CD14-positive monocyte (primary cell): ENCODE measurements around the gene DNASE1. TPM values are rescaled to one million over a fixed set of nuclear protein-coding genes. Genes with fewer than 3 reads are reported as not detected.

Source experiments
- DNase-seq, 3 donors: peaks; one replicate each; pipeline ENCODE4 v3.0.0-alpha.2; 2011 to 2022
- H2AFZ ChIP-seq: 2 replicates; pipeline ENCODE4 v1.6.0; 2012; ENCODE audit warnings: mild to moderate bottlenecking, low read depth, low read length, inconsistent platforms; ENCODE audit not compliant: insufficient read depth, poor library complexity, severe bottlenecking
- H3K27ac ChIP-seq, 2 donors: 1 replicate in 1 of 2; 2 replicates in 1 of 2; pipeline ENCODE4 v1.5.1; 2012 to 2013; ENCODE audit warnings: low read length in 2 of 2, control low read depth in 1 of 2, inconsistent platforms in 1 of 2, low read depth in 1 of 2, mild to moderate bottlenecking in 1 of 2
- H3K27me3 ChIP-seq, 2 donors: one replicate each; pipeline versions ENCODE4 v1.6.0 to v1.6.1; 2011 to 2013; ENCODE audit warnings: low read length in 2 of 2; ENCODE audit not compliant: control insufficient read depth in 2 of 2, insufficient read depth in 2 of 2
- H3K36me3 ChIP-seq, 2 donors: replicated peaks in 1 of 2; 1 replicate in 1 of 2; 2 replicates in 1 of 2; pipeline versions ENCODE4 v1.5.1 to v1.6.1; 2012 to 2013; ENCODE audit warnings: low read length in 2 of 2, control low read depth in 1 of 2, inconsistent platforms in 1 of 2, mild to moderate bottlenecking in 1 of 2; ENCODE audit not compliant: insufficient read depth in 2 of 2, control insufficient read depth in 1 of 2
- H3K4me1 ChIP-seq, 2 donors: 1 replicate in 1 of 2; 2 replicates in 1 of 2; pipeline versions ENCODE4 v1.5.1 to v1.6.1; 2012 to 2013; ENCODE audit warnings: low read length in 2 of 2, control low read depth in 1 of 2, inconsistent platforms in 1 of 2, mild to moderate bottlenecking in 1 of 2, moderate library complexity in 1 of 2; ENCODE audit not compliant: insufficient read depth in 2 of 2, control insufficient read depth in 1 of 2
- H3K4me2 ChIP-seq: replicated peaks from 2 replicates; pipeline ENCODE3; 2012; ENCODE audit warnings: low read length, moderate library complexity, mild to moderate bottlenecking; ENCODE audit not compliant: poor library complexity, severe bottlenecking; ENCODE audit errors: extremely low read depth
- H3K4me3 ChIP-seq, 3 experiments: fragments of 200-600 bp in 1 of 3; sonication (generic) in 1 of 3; replicated peaks in 1 of 3; 1 replicate in 2 of 3; 2 replicates in 1 of 3; pipeline ENCODE4 v1.5.1; 2011 to 2013; ENCODE audit warnings: low read length in 3 of 3, mild to moderate bottlenecking in 3 of 3, control low read depth in 2 of 3, low read depth in 2 of 3, inconsistent platforms in 1 of 3, moderate library complexity in 1 of 3
- H3K79me2 ChIP-seq: 2 replicates; pipeline ENCODE4 v1.6.0; 2012; ENCODE audit warnings: mild to moderate bottlenecking, control low read depth, inconsistent platforms, low read length, moderate library complexity; ENCODE audit not compliant: insufficient read depth
- H3K9ac ChIP-seq: 2 replicates; pipeline ENCODE4 v1.6.0; 2017; ENCODE audit warnings: low read length, mild to moderate bottlenecking; ENCODE audit not compliant: insufficient read depth, poor library complexity, severe bottlenecking
- H3K9me3 ChIP-seq, 2 donors: replicated peaks in 1 of 2; 1 replicate in 1 of 2; 2 replicates in 1 of 2; pipeline versions ENCODE4 v1.5.1 to v1.6.1; 2012 to 2013; ENCODE audit warnings: low read length in 2 of 2, control low read depth in 1 of 2; ENCODE audit not compliant: control insufficient read depth in 1 of 2, insufficient read depth in 1 of 2
- H4K20me1 ChIP-seq: 2 replicates; pipeline ENCODE4 v1.6.0; 2012; ENCODE audit warnings: mild to moderate bottlenecking, low read length, control low read depth, moderate library complexity; ENCODE audit not compliant: insufficient read depth
- H3K27ac Mint-ChIP-seq, 7 donors: one replicate each; pipeline ENCODE4 v1.8.0; 2020; ENCODE audit warnings: mild to moderate bottlenecking in 7 of 7, mixed read lengths in 7 of 7, moderate library complexity in 6 of 7, inconsistent platforms in 2 of 7
- H3K27me3 Mint-ChIP-seq, 3 donors: one replicate each; pipeline ENCODE4 v1.8.0; 2021 to 2022; ENCODE audit warnings: low read depth in 3 of 3, mild to moderate bottlenecking in 3 of 3, mixed read lengths in 3 of 3, moderate library complexity in 3 of 3, inconsistent platforms in 1 of 3
- H3K36me3 Mint-ChIP-seq, 2 donors: one replicate each; pipeline ENCODE4 v1.8.0; 2020; ENCODE audit warnings: mixed read lengths in 2 of 2, inconsistent platforms in 1 of 2, mild to moderate bottlenecking in 1 of 2
- H3K4me1 Mint-ChIP-seq: one replicate; pipeline ENCODE4 v1.8.0; 2020; ENCODE audit warnings: mild to moderate bottlenecking, mixed read lengths
- H3K4me3 Mint-ChIP-seq, 2 donors: one replicate each; pipeline ENCODE4 v1.8.0; 2020; ENCODE audit warnings: mild to moderate bottlenecking in 2 of 2, mixed read lengths in 2 of 2, moderate library complexity in 1 of 2
- H3K9me3 Mint-ChIP-seq, 7 donors: one replicate each; pipeline ENCODE4 v1.8.0; 2020 to 2022; ENCODE audit warnings: mixed read lengths in 7 of 7, mild to moderate bottlenecking in 6 of 7, moderate library complexity in 6 of 7, inconsistent platforms in 2 of 7
- CTCF ChIP-seq: fragments of 200-600 bp; IDR thresholded peaks from one replicate; pipeline ENCODE4 v1.8.0; 2022; ENCODE audit warnings: antibody characterized with exemption, mild to moderate bottlenecking
- WGBS: methylation state at CpG from one replicate; pipeline ENCODE4 v1.1.5; 2013; ENCODE audit warnings: missing lambda C conversion rate; ENCODE audit not compliant: insufficient coverage; 5-methylcytosine and 5-hydroxymethylcytosine counted together
- intact Hi-C, 2 donors: fragments of 100-400 bp; cut with micrococcal nuclease; formaldehyde crosslinking; loops; one replicate each; pipeline versions ENCODE4 v1.15.0 to v1.15.1; 2023
- polyA plus RNA-seq, 3 donors: library from polyadenylated mRNA; depleted of rRNA in 1 of 3; unstranded in 2 of 3; stranded (reverse) in 1 of 3; fragments of 300-500 nt in 2 of 3; fragments of >200 nt in 1 of 3; fragmentation: Illumina TruSeq in 2 of 3; gene quantifications; 1 replicate in 2 of 3; 2 replicates in 1 of 3; pipeline ENCODE4 v1.2.3, GENCODE V29; 2012 to 2021

The DNASE1 gene
- polyA plus RNA-seq, 3 donors = 1.5 to 21.1 TPM; not detected in 1

GRCh38 chr16:3640632-3641501 lies 13.6 kb upstream of the DNASE1 start:
- Histone ChIP-seq H3K9ac (no peak overlapping the region), H3K36me3 (peaks cover 38 to 46% of the 10 kb centered on the region in 2 donors), H3K27ac (no peak overlapping the region), H3K79me2 (peaks cover 5% of the 10 kb centered on the region), H3K27me3 (no peaks in the 10 kb centered on the region), H2AFZ (no peak overlapping the region), H3K4me3 (no peak overlapping the region), H4K20me1 (peaks cover 4% of the 10 kb centered on the region), H3K4me1 (peaks cover 12 to 13% of the 10 kb centered on the region in 2 donors), H3K9me3 (no peaks in the 10 kb centered on the region), H3K4me2 (no peak overlapping the region)
- Mint-ChIP-seq H3K27ac (no peak overlapping the region), H3K27me3 (no peaks in the 10 kb centered on the region), H3K36me3 (peaks cover 33 to 58% of the 10 kb centered on the region in 2 donors), H3K4me1 (peaks cover 16% of the 10 kb centered on the region), H3K4me3 (no peak overlapping the region), H3K9me3 (peaks cover 0 to 3% (median 0%) of the 10 kb centered on the region in 7 donors)
- intact Hi-C loops = loop anchor here in 1 of 2 donors (10.0 kb wide), 1 partner anchor 56 kb away; no protein-coding TSS in a partner anchor
- TF ChIP-seq CTCF = no peak
- 99% methylated on average over 17 of the region's 17 CpGs for WGBS
- no peak for DNase-seq

- Histone ChIP-seq H3K27ac (no peak overlapping the region), H3K9ac (no peak overlapping the region), H3K79me2 (peaks cover 5% of the 10 kb centered on the region), H4K20me1 (peaks cover 4% of the 10 kb centered on the region), H2AFZ (no peak overlapping the region), H3K9me3 (no peaks in the 10 kb centered on the region), H3K4me3 (no peak overlapping the region), H3K4me1 (peaks cover 11% of the 10 kb centered on the region in 2 donors), H3K4me2 (no peak overlapping the region), H3K27me3 (no peaks in the 10 kb centered on the region), H3K36me3 (peaks cover 38 to 46% of the 10 kb centered on the region in 2 donors)
- no peak for TF ChIP-seq CTCF
- H3K36me3 Mint-ChIP-seq = peaks cover 33 to 65% of the 10 kb centered on the region in 2 donors
- intact Hi-C loops = loop anchor here in 1 of 2 donors (10.0 kb wide), 1 partner anchor 57 kb away; no protein-coding TSS in a partner anchor
- WGBS = 94% methylated on average over 9 of the region's 9 CpGs
- H3K27ac Mint-ChIP-seq = no peak overlapping the region
- no peaks in the 10 kb centered on the region for H3K27me3 Mint-ChIP-seq
- H3K9me3 Mint-ChIP-seq = peaks cover 0 to 3% (median 0%) of the 10 kb centered on the region in 7 donors
- H3K4me1 Mint-ChIP-seq = peaks cover 14% of the 10 kb centered on the region
- no peak overlapping the region for H3K4me3 Mint-ChIP-seq
- no peak for DNase-seq
Measured at GRCh38 chr16:3641801-3642396, 12.6 kb upstream of the DNASE1 start.
